GM18951 (cell line): ENCODE data around the gene CHADL.
"Not testable (repeated sequence)": the region's sequence is repeated elsewhere in the genome, so short reads cannot be mapped to it uniquely, and the experiment has no call there.

Experiments
- POLR2A ChIP-seq: IDR thresholded peaks from 4 replicates; pipeline ENCODE4 v1.6.1; 2011; ENCODE audit warnings: mild to moderate bottlenecking; ENCODE audit not compliant: insufficient read length, insufficient read depth; ENCODE audit errors: extremely low read depth
- in situ Hi-C: fragments of 300-500 bp; cut with MboI; formaldehyde crosslinking; loops from one replicate; pipeline ENCODE4 v1.12.0; 2022; ENCODE audit warnings: low sequenced_read_pairs, mixed read lengths, inconsistent platforms; ENCODE audit not compliant: unreplicated experiment

CHADL gene

GRCh38 chr22:41204066-41204465 is 36.7 kb downstream of the CHADL start:
- in situ Hi-C loops: no loop called here
- no peak for TF ChIP-seq POLR2A

GRCh38 chr22:41203118-41203517 is 37.6 kb downstream of the CHADL start:
- no peak for TF ChIP-seq POLR2A
- in situ Hi-C loops: no loop called here

GRCh38 chr22:41201141-41201540 is 39.6 kb downstream of the CHADL start:
- TF ChIP-seq POLR2A: no peak
- in situ Hi-C loops: no loop called here

- in situ Hi-C loops: no loop called here
- no peak for TF ChIP-seq POLR2A
Measured at GRCh38 chr22:41198027-41198580, 42.6 kb downstream of the CHADL start.

GRCh38 chr22:41197038-41197972 is 43.4 kb downstream of the CHADL start:
- in situ Hi-C loops: no loop called here
- no peak for TF ChIP-seq POLR2A

- TF ChIP-seq POLR2A: no peak
- in situ Hi-C loops: no loop called here
Measured at GRCh38 chr22:41193829-41194228, 46.9 kb downstream of the CHADL start.

- TF ChIP-seq POLR2A: no peak
- in situ Hi-C loops: no loop called here
Measured at GRCh38 chr22:41191467-41191866, 49.3 kb downstream of the CHADL start.

- in situ Hi-C loops: no loop called here
- no peak for TF ChIP-seq POLR2A
Measured at GRCh38 chr22:41184679-41185078, 56.1 kb downstream of the CHADL start.

- no peak for TF ChIP-seq POLR2A
Measured at GRCh38 chr22:41181349-41182241, 59.1 kb downstream of the CHADL start.

GRCh38 chr22:41180926-41181325 is 59.8 kb downstream of the CHADL start:
- in situ Hi-C loops: no loop called here
- no peak for TF ChIP-seq POLR2A

More at GRCh38 chr22:41181349-41182241, 59.1 kb downstream of the CHADL start:
- in situ Hi-C loops: no loop called here

- in situ Hi-C loops: not testable (repeated sequence)
Measured at GRCh38 chr22:41180362-41180761, 60.4 kb downstream of the CHADL start.
